Measurements from ENCODE around the gene CDC42BPA.
"Not testable (repeated sequence)": the region's sequence is repeated elsewhere in the genome, so short reads cannot be mapped to it uniquely, and the experiment has no call there.

The CDC42BPA gene

DNA sequence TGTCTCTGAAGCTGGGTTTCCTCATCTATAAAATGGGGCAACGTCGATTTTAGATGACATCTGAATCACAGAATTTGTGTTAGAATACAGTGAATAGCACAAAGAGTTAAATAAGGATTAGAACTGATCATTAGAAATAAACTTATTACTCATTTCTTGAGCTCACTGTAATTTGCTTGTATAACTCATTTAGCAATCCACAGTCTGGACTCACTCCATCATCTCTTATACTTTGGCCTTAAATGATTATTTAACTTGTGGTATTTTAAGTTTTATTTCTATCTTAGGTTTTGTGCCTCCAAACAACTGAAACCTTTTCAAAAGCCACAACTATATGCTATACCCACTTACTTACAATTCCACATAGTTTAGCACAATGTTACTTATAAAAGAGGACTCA lies 128.0 kb downstream of the CDC42BPA start:
- DNase-seq, result no peak

DNA sequence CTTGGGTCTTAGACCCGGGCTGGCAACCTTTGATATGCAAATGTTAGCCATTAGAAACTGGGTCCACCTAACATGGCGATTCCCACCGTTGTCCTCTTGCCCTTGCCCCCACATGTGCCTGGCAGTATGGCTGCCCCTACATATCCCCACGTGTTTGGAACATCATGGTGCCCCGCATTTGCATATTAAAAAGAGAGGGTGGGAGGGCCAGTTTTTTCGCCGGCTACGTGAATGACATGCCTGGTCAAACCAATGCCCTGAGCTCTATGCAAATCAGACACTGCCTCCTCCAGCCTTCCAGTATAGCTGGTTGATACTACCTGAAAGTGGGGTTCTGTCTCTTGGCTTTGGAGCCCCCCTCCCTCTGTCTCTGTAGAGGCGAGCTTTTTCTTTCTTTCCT lies 133.0 kb downstream of the CDC42BPA start:
- DNase-seq, result no peak

DNA sequence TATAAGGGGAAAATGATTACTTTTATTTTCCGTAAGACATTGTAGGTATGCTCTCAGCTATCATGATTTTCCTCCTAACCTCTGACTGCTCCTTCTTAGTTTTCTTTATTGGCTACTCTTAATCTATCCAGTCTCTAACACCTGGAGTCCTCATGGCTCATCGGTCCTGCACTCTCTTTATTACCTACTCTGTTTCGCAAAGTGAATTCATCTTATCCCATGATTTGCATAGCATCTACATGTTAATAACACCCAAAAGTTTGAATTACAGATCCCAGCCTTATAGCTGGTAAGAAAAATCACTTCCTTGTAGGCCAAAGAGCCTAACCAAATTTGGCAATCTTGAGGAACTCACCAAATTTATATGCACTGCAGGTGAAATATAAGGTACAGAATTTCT lies 136.3 kb downstream of the CDC42BPA start:
- no peak for DNase-seq

DNA sequence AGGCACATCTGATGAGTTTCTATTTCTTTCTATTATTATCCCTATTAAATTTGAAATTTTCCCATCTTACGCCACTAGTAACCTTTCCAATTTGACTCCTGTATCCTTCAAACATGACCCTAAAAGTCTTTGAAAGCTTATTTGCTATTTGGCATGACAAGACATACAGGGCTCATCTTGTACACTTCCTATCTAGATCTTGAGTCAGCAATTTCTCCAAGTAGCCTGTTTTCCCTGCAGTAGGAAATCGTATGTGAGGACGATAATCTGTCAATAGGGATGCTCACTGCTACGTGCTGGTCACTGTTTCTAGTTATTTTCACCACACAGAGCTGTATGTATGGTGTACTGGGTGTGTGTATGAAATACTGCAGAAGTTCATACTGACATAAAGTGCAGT lies 142.7 kb downstream of the CDC42BPA start:
- no peak for DNase-seq

DNA sequence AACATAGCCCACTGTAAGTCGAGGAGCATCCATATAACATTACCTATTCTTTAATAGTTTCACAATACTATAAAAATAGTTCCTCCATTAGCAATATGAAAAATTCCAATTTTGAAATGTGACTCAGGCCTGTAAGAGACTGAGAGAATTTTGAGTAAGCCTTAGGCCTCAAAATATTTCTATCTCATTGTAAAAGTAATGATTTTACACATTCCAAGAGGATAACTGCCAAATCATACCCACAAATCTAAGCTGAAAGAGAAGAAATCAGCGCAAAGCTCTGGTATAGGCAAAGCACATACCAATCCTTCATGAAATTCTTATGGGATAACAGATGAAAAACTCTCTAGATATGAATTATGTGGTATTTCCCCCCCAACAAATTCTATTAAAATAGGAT lies 144.1 kb downstream of the CDC42BPA start:
- DNase-seq, result no peak

DNA sequence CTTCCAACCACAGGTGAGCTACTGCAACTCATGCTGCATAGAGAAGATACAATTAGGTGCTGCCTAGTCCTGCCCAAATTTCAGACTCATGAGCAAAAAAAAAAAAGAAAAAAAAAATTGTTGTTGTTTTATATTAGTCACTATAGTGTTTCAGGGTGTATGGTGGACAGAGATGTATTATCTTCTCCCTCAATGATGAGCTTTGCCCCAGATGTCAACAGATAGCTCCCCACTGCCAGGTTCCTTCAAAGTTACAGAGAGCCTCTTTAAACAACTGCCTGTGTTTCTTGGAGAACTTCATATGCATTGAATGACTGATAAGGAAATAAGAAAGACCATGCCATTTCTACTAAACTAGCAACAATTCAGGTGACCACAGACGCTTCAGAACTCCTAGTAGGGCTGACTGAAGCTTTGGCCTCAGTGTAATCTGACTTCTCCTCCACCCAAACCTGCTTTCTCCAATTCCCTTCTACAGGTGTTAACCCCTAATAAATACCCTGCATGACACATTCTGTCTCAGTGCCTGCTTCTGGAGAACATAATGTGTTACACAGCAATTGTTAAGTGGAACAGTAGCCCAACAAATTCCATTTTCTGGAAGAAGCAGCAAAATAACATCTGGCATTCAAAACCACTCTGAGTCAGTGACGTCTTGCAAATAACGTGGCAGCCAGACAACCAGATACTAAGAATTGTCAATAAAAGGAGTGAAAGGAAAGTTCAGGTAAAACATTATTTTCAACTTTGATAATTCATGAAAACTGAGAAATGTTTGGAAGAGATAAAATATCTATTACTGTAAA lies 147.7 kb downstream of the CDC42BPA start:
- DNase-seq, result no peak

DNA sequence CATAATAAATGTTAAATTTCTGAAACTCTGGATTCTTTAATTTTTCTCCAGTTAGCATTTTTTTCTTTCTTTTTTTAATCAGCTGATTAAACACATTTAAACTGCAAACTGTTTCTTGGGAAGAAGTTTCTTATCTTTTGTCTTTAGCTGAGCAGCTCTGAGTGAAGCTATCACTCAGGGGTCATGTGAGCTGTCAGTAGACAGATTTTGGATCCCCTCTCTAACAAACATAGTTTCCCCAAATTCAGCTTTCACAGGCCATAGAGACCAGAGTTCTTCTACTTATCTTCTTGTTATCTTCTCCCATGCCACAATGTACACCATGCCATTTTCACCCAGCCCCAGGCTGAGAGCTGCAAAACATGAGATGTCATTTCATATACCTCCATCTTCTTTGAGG lies 148.9 kb downstream of the CDC42BPA start:
- DNase-seq, result no peak

DNA sequence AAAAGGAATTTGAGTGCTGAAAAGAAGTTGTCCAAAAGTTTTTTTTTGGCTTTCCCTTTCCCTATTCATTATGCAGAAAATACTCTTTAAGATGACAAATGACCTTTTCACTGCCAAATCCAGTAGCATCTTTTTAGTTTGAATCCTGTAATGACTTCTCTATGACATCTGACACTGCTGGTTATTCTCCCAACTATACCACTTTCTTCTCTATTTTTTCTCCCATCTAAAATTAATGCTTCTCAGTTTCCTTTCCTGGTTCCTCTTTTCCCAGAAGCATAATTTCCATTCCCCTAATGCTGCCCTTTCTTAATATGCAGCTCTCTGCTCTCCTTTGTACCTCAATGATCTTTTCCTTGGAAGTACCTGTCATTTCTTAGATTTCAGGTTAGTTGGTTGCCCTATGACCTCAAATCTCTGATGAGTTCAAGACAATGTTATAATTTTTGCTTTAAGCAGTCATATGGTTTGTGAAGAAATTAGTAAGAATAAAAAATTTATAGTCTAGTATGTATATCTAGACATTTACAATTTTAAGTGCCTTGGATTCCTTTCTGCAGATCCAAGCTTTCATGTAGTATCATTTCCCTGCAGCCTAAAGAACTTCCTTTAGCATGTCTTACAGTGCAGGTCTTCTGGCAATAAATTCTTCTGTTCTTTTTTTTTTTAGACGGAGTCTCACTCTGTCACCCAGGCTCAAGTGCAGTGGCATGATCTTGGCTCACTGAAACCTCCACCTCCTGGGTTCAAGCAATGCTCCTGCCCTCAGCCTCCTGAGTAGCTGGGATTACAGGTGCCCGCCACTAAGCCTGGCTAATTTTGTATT lies 150.8 kb downstream of the CDC42BPA start:
- no peak for DNase-seq

DNA sequence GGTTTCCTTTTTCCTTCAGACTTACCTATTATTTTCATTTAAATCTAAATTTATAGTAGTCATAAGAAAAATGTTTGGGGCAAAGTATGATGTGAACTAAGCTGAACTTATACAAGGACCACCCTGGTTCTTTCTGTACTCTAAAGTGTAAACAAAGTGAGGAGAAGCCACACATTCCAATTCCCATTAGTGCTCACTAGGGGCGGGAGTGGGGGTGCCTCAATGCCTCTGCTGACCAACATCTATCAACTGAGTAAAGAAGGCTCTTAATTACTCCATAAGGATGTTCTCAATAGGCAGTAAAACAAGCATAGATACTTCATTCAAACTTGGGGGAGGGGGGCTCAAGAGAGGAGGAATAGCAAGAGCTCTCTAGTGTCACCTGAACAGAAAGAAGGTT lies 151.7 kb downstream of the CDC42BPA start:
- DNase-seq, result no peak

DNA sequence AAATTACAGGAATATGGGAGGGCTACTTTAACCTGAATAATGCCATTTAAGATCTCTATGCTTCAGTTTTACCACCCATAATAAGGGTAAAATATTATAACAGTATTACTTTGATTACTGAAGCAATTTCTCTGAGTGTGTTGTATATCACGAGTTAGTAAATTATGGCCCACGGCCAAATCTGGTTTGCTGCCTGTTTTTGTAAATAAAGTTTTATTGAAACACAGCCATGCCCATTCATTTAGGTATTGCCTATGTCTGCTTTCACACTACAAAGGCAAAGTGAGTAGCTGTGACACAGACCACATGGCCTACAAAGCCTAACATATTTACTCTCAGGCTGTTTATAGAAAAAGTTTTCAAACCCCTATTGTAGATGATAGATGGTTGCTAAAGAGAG lies 156.8 kb downstream of the CDC42BPA start:
- DNase-seq, result no peak

DNA sequence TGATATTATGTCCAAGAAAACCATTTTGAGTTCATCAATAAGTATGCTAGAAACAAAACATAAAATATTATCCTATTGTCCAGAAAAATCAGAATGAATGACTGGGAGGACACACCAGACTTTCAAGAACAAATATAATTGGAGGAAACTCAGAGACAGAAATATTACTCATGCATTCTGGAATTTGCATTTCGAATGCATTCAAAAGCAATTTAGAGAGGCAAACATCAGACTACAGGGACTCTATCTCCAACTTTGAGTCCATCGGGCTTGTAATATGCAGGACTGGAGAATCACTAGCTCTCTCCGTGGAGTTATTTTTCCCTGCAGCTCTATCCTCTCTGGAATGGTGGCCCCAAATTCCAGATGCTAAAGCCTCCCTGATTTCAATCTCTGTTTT lies 161.8 kb downstream of the CDC42BPA start:
- no peak for DNase-seq

DNA sequence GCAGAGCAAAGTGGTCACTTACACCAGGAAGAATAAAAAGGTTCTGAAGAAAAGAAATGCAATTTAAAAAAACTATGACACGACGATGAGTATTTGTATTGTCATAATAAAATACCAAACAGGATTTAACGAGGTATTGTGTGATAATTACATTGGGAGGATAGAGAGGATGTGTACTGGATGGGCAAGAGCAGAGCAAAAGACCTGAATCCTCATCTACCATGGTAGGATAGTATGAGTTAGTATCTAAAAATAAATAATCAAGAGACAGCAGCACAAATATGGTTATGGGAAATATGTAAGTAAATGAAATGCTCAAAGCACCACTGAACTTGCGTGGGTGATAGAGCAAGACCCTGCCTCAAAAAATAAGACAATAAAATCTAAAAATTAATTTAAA lies 162.6 kb downstream of the CDC42BPA start:
- no peak for DNase-seq

DNA sequence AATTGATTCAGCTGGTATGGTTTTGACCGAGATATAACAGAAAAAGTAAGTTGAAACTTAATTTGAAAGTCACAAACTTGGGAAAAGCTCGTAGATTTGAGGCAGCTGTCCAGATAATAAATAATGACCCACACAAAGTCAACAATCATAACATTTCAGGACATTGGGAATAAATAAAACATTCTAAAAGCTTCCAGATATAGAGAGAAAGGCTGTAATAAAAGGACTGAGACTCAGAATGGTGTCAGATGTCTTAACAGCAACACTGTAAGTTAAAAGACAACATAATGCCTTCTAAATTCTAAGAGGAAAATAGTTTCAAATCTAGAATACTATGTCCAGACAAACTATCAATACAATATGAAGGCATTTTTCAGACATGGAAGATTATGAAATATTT lies 163.3 kb downstream of the CDC42BPA start:
- DNase-seq, result no peak

DNA sequence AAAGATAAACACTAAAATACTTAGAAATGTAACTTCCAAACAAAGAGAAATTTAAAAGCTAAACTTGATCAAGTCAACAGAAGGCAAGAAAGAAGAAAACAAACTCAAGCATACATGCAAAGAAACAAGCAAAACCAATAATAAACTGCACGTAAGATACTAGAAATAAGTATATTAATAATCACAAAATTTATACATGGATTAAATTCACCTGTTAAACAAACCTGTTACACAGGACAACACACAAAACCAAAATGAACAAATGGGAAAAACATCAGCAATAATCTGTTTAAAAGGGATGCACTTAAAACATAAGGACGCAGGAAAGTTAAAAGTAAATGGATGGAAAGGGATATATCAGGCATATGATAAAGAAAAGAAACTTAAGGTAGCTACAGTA lies 165.8 kb downstream of the CDC42BPA start:
- no peak for DNase-seq

DNA sequence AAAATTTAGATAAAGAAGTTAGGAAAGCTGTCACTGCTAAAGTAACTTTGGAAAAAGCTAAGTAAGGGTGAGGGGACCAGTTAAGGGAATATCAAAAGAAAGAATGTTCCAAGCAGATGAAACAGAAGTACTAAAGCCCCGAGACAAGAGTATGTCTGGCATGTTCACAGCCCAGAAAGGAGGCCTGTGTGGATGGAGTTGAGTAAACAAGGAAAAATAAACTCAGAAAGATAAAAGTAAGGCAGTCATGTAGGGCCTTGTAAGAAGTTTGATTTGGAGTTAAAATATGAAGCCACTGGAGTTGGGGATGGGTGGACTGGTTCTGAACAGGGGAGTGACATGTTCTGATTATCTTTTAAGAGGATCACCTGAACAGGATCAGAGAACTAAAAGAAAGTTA lies 177.9 kb downstream of the CDC42BPA start:
- no peak for DNase-seq

DNA sequence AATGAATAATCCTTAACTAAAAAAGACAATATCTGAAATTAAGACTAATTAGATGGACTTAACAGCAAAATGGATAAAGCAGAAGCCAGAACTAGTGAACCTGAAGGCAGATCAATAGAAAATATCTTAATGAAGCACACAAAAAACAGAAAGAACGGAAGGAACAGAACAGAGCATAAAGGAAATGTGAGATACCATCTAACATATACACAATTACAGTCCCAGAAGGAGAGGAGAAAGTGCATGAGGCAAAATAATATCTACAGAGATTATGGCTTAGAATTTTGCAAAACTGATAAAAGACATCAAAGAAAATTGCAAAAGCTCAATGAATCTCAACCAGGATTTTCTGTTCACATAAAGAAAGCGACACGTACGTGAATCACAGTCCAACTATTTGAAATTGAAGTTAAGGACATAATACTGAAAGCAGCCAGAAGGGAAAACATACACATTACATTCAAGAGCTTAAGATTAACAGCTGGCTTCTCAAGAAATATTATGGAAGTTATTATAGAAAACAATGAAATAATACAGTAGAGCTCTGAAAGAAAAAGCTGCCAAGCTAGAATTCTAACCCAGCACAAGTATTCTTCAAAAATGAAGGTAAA lies 182.0 kb downstream of the CDC42BPA start:
- DNase-seq, result no peak

DNA sequence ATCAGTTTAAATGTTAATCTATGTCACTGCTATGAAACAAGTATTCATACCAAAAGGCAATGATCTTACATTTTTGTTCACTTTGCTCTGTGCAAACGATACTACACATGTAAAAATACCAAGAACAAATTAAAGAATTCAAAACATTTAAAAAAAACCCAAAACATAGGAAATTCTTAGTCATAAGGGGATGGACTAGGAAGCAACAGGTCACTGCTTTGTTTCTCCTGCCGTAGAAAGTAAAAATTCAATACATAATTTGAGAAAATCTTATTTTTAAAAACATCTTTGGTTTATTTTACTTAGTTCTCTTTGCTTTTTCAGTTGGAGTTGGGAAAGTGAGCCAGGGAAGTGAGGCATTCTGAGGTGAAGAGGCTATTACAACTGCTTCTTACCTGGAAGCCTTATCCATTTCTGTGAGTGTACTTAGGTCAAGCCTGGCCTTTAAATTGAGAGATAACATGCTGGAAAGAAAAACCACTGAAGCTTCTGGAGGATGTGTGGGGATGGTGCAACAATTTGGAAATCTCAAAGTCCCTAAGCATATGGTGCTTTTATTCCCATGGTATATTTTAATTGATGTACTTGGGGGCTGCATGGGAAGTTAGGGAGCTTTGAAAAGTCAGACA lies 183.5 kb downstream of the CDC42BPA start:
- no peak for DNase-seq

DNA sequence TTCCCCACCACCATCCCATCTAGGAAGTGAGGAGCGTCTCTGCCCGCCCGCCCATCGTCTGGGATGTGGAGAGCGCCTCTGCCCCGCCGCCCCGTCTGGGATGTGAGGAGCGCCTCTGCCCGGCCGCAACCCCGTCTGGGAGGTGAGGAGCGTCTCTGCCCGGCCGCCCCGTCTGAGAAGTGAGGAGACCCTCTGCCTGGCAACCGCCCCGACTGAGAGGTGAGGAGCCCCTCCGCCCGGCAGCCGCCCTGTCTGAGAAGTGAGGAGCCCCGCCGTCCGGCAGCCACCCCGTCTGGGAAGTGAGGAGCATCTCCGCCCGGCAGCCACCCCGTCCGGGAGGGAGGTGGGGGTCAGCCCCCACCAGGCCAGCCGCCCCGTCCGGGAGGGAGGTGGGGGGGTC lies 185.6 kb downstream of the CDC42BPA start:
- DNase-seq, result not testable (repeated sequence)

DNA sequence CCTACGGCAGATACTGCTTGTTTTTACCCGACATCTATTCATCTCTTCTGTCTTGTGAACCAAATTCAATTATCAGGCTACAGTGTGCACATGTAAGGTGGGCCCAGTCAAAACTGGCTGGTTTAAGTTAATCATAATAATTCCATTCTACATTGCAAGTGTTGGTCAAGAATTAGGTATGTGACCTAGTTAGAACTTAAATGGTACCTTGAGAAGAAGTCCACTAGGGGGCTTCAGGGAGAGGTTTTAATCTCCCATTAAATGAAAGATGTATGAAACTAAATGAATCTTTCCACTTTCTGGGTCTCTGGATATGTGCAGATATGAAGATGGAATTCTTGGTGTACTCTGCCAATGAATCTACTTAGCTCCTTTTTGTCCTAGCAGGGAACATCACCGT lies 187.1 kb downstream of the CDC42BPA start:
- no peak for DNase-seq

DNA sequence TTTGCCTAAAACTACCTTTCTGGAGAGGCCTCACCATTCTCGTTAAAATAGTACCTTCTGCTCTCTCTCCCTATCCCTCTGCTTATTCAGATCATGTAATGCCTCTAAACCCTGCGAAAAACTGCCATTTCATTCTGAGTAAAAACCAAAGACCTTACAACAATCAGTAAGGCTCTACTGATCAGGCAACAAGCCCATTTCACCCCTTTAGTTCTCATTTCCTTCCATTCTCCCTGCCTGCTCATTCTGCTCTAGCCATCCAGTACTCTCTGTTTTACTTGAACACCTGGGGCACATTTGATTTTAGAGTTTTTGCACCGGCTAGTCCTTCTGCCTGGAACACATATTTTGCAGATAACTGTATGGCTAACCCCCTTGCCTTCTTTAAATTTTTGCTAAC lies 190.4 kb downstream of the CDC42BPA start:
- DNase-seq, result no peak

DNA sequence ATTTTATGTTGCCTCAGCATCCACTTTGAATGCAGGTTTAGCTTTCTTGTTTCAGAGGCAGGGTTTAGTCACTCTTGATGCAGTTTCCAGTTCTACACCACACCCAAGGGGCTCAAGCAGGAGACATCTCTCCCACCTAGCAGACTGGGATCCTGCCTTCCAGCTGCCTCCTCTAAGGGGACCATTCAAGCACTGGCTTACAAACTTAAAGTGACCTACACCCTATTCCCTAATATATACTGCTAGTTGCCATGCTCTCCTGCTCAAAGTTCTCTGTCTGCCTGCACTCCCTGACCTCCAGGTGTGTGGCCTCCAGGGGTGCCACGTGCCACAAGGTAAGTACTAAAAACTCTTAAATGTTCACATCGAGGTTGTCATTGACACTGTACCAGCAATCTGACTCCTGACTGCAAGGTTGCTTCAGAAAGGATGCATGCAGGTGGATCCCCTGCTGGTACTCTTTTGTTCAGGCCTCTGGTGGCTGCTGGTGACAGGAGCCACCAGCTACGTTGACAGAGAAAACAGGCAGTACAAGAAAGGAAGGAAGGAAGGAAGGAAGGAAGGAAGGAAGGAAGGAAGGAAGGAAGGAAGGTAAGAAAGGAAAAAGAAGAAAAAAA lies 192.3 kb downstream of the CDC42BPA start:
- no peak for DNase-seq

DNA sequence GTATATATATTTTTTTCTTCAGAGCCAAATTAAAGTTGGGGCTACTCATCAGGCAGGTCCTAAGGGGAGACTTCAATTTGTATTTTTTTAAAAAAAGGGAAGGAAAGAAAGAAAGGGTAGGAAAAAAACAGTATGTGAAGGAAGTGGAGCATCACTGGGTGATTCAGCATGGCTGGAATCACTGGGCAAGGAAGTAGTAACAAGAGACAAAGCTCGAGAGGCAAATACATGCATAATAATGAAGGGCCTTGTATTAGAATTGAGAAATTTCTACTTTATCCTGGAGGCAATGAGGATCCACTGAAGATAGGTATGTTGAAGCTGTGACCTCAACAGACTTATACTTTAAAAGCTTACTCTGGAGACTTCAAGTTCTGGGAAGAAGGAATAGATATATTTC lies 193.8 kb downstream of the CDC42BPA start:
- no peak for DNase-seq

DNA sequence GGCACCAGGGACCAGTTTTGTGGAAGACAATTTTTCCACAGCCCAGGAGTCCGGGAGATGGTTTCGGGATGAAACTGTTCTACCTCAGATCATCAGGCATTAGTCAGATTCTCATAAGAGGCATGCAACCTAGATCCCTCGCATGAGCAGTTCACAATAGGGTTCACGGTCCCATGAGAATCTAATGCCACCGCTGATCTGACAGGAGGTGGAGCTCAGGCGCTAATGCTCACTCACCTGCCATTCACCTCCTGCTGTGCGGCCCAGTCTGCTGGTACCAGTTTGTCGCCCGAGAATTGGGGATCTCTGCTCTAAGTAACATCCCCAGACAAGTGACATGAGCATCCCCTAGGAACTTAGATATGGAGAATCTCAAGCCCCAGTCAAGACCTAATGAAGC lies 197.5 kb downstream of the CDC42BPA start:
- no peak for DNase-seq
